Stimulated activated CD8-positive, alpha-beta memory T cell treated with anti-CD3 and anti-CD28 coated beads, Interleukin-7, amount 100 ng/mL, for 1 hour (primary cell): ENCODE results near the gene ARMCX4.
"Not testable (repeated sequence)": the region's sequence is repeated elsewhere in the genome, so short reads cannot be mapped to it uniquely, and the experiment has no call there.

Experiments
- DNase-seq, 2 donors: peaks; one replicate each; pipeline ENCODE4 v3.0.0-alpha.2; 2020; ENCODE audit warnings: low read depth in 2 of 2

The ARMCX4 gene

GRCh38 chrX:101485212-101485949 is at the start of gene ARMCX4:
TSS of gene ARMCX4 (plus strand) at chrX:101485456. CDS start at chrX:101488590, 3,134 bp downstream.
- DNase-seq: no peak

GRCh38 chrX:101442085-101442484 is 43.2 kb upstream of the ARMCX4 start:
- no peak for DNase-seq

- DNase-seq: no peak
Observed at GRCh38 chrX:101449279-101449678, 36.0 kb upstream of the ARMCX4 start.

DNA sequence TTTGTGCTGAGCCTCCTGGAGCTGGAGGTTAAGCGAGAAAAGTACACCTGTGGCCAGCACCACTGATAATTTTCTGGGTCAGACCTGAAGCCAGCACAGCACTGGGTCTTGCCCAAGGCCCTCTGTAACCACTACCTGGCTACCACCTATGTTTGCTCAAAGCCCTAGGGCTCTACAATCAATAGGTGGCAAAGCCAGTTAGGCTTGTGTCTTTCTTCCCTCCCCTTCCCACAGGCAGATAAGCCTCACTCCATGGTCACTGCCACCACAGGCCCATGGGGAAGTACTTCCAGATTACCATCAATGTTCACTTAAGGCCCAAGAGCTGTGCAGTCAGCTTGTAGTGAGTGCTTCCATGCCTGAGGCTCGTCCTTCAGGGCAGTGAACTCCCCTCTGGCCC is 35.2 kb upstream of the ARMCX4 start:
- DNase-seq: no peak

- no peak for DNase-seq
Observed at GRCh38 chrX:101450961-101451360, 34.3 kb upstream of the ARMCX4 start.

- no peak for DNase-seq
Observed at GRCh38 chrX:101452056-101452455, 33.2 kb upstream of the ARMCX4 start.

DNA sequence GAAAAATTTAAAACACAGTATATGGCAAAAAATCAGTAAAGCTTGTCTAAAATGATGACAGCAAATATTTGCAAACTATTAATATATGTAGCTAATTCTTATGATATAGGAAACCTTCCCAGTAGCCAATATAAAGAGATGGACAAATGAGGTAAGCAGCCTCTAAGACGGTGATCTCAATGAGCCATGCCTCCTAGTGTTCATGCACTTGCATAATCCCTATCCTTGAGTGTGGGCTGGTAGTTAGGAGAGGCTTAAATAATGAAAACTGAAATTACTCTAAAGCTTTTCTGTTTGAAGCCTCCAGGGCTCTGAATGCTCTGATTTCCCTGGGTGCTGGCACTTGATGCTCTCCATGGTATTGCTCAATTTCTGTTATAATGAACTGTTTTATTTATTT is 24.6 kb upstream of the ARMCX4 start:
- DNase-seq: no peak

GRCh38 chrX:101462892-101463291 is 22.4 kb upstream of the ARMCX4 start:
- no peak for DNase-seq

- DNase-seq: no peak
Observed at GRCh38 chrX:101478366-101478765, 6.9 kb upstream of the ARMCX4 start.

GRCh38 chrX:101482296-101482695 is 3.0 kb upstream of the ARMCX4 start:
- DNase-seq: no peak

- DNase-seq: no peak
Observed at GRCh38 chrX:101483705-101484104, 1.6 kb upstream of the ARMCX4 start.

- no peak for DNase-seq
Observed at GRCh38 chrX:101484135-101484534, 1.1 kb upstream of the ARMCX4 start.

- DNase-seq: no peak
Observed at GRCh38 chrX:101488796-101489195, 3.5 kb downstream of the ARMCX4 start.

DNA sequence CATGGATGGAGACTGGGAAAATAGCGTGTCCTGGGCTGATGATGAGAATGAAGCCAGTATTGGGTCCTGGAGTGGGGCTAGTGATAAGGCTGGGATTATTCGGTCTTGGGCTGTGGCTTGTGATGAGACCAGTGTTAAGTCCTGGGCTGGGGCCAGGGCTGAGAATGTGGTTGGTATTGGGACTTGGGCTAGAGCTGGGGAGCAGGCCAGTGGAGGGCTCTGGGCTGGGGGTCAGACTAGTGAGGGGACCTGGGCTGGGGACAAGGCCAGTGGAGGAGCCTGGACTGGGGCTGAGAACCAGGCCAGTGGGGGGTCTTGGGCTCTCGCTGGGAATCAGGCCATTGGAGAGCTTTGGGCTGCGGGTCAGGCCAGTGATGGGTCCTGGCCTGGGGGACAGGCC is 6.7 kb downstream of the ARMCX4 start:
- DNase-seq: no peak

DNA sequence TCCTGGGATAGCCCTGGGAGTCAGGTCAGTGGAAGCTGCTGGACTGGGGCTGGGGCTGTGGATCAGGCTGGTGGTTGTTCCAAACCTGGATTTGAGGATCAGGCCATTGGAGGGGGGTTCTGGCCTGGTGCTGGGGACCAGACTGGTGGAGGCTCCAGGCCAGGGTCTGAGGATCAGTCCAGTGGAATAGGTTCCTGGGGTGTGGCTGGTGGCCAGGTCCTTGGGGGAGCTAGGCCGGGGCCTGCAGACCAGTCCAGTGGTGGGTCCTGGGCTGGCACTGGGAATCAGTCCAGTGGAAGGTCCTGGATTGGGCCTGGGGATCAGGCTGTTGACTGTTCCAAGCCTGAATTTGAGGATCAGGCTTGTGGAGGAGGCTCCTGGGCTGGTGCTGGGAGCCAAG is 8.0 kb downstream of the ARMCX4 start:
- no peak for DNase-seq

- DNase-seq: not testable (repeated sequence)
Observed at GRCh38 chrX:101502929-101503328, 17.7 kb downstream of the ARMCX4 start.

- DNase-seq: no peak
Observed at GRCh38 chrX:101507372-101507771, 22.1 kb downstream of the ARMCX4 start.

GRCh38 chrX:101507986-101508385 is 22.7 kb downstream of the ARMCX4 start:
- no peak for DNase-seq

GRCh38 chrX:101530944-101531343 is 45.7 kb downstream of the ARMCX4 start:
- no peak for DNase-seq
